ENCODE data around the gene SNAI3. TPM values are rescaled to one million over a fixed set of nuclear protein-coding genes. Genes with fewer than 3 reads are reported as not detected.

The SNAI3 gene
- total and polyA plus RNA-seq, 9 of the 15 experiments (the other 6 are each of a cell fraction or from before 2014, with no cell fraction given): 0.04 to 4.1 (median 0.80) TPM; not detected in 1

DNA sequence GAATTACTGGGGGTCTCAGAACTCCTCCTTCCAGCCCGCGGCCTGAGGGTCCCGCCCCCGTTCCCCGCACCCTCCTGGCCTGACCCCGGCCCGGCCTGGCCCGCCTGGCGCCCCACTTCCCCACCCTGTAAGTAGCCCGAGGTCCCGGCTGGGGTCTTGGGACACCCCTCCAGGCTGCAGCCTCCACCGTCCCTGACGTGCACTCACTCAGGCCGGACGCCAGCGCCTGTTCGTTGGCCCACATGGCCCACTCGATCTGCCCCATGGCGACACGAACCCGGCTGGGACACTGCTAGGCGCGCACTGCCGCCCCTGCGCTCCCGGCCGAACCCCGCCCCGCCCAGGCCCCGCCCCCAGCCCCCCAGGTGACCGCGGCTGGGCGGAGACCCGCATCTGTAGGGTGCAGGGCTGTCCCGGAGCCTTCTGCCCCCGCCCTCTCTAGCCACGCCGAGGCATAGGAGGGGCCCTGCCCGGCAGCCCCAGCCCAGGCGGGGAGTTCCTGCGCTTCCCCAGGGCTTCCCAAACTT is 35.5 kb downstream of the SNAI3 start, which contains the start of gene CYBA:
CYBA (minus strand) TSS at position 305 of the 527 bp plus-strand sequence; CDS start at position 265, 40 bp downstream.
- H3K79me2 ChIP-seq (ENCODE audit: control insufficient read depth, insufficient read depth, low read length): peaks cover 33% of the 10 kb centered on the region
- peaks cover 3% of the 10 kb centered on the region; the same call in 1 of the 2 replicates for H4K20me1 ChIP-seq (replicated peaks; ENCODE audit: control insufficient read depth, insufficient read depth, low read length)
- 0% methylated on average over 39 of the region's 41 CpGs for WGBS (ENCODE audit: insufficient coverage, low coverage, missing lambda C conversion rate)
- ChIA-PET POLR2A (interaction anchor here (1.8 to 2.7 kb wide), 2 partner anchors 11 to 14 kb away, joined by 7 to 13 read pairs; no protein-coding TSS in a partner anchor), CTCF (ENCODE audit: low intra/inter-chr PET ratio) (no interaction called here)
- no TSS peak for BruUV-seq (replicated peaks)
- no peaks in the 10 kb centered on the region for H3K27me3 ChIP-seq (ENCODE audit: control insufficient read depth in 2 of 2, insufficient read depth in 2 of 2, low read length in 2 of 2)
- no peaks in the 10 kb centered on the region for H3K9me3 ChIP-seq (replicated peaks; ENCODE audit: control insufficient read depth, insufficient read depth, low read depth, low read length)
- ATAC-seq (peak; percentile 95), FAIRE-seq (no peak), DNase-seq (ENCODE audit: extremely low read depth in 1 of 4, low spot score in 3 of 4) (peak; percentile 93 to 97 (median 96))
- peak within 1 kb of the TSS; percentile 84 for H3K4me3 ChIP-seq
- H3K9me1 ChIP-seq (ENCODE audit: control insufficient read depth, insufficient read depth, low read length): no peaks in the 10 kb centered on the region
- H3K4me2 ChIP-seq (ENCODE audit: insufficient read depth, low read length): peak within 1 kb of the TSS; percentile 92
- intact Hi-C loops (cut with micrococcal nuclease): no loop called here
- H3K27ac ChIP-seq (ENCODE audit: extremely low read depth, low read depth, low read length): peak within 1 kb of the TSS; percentile 95
- H3K36me3 ChIP-seq (ENCODE audit: control insufficient read depth, insufficient read depth, low read length): peaks cover 67% of the 10 kb centered on the region; the same call in 2 of the 3 replicates
- H3K4me1 ChIP-seq (replicated peaks in 1 of 2; ENCODE audit: control insufficient read depth in 2 of 2, insufficient read depth in 2 of 2, low read length in 2 of 2): peaks cover 11 to 92% of the 10 kb centered on the region in 2 experiments; a peak in 4 of 5 replicates
- in situ Hi-C loops (cut with MboI): no loop called here
- peak within 1 kb of the TSS; percentile 73 to 97 for H3K9ac ChIP-seq (ENCODE audit: insufficient read depth in 1 of 2, low read depth in 2 of 2, low read length in 2 of 2)
- peak within 1 kb of the TSS; percentile 61 for H2AFZ ChIP-seq (ENCODE audit: low read depth, low read length)
- TF ChIP-seq ZNF395 (CRISPR knock-in tag; IDR thresholded peaks at IDR 0.05): 0 out of 2 replicates have a peak, but pooled peaks have one; percentile 74
- TF ChIP-seq ZZZ3 (IDR thresholded peaks at IDR 0.05): no peak
- TF ChIP-seq SFPQ (IDR thresholded peaks at IDR 0.05; ENCODE audit: low read depth, low read length): no peak
- peak; percentile 11 for TF ChIP-seq NEUROD1 (IDR thresholded peaks at IDR 0.05; ENCODE audit: borderline replicate concordance, low read depth, low read length, partially characterized antibody)
- no peak for TF ChIP-seq SETDB1 (IDR thresholded peaks at IDR 0.05; ENCODE audit: low read length)
- TF ChIP-seq SLC30A9 (CRISPR knock-in tag; IDR thresholded peaks at IDR 0.05): no peak
- TF ChIP-seq SAP30 (IDR thresholded peaks at IDR 0.05; ENCODE audit: borderline replicate concordance, insufficient read depth, low read depth, low read length, poor library complexity, severe bottlenecking): peak; percentile 46
- 0 out of 2 replicates have a peak, but pooled peaks have one; percentile 79 for TF ChIP-seq POLR2AphosphoS2 (IDR thresholded peaks at IDR 0.05; ENCODE audit: low read length)
- no peak for TF ChIP-seq ZBTB33 (CRISPR knock-in tag; IDR thresholded peaks at IDR 0.05)
- TF ChIP-seq VEZF1 (CRISPR knock-in tag; IDR thresholded peaks at IDR 0.05): peak; percentile 90
- TF ChIP-seq, protein P1, sequence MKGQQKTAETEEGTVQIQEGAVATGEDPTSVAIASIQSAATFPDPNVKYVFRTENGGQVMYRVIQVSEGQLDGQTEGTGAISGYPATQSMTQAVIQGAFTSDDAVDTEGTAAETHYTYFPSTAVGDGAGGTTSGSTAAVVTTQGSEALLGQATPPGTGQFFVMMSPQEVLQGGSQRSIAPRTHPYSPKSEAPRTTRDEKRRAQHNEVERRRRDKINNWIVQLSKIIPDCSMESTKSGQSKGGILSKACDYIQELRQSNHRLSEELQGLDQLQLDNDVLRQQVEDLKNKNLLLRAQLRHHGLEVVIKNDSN (CRISPR knock-in tag; IDR thresholded peaks at IDR 0.05): peak; percentile 34; the same call in 1 of the 2 replicates
- no peak for TF ChIP-seq TAF15 (IDR thresholded peaks at IDR 0.05; ENCODE audit: low read depth, low read length)
- no peak for TF ChIP-seq PML (IDR thresholded peaks at IDR 0.05; ENCODE audit: low read length)

Measured in K562 (cell line).